Transverse colon (tissue), 4 donors: ENCODE measurements around the gene ZFHX2.

Source experiments
- POLR2A ChIP-seq: fragments of 450-650 bp; IDR thresholded peaks from one replicate; pipeline ENCODE4 v1.6.1; 2016; ENCODE audit warnings: antibody characterized with exemption, mild to moderate bottlenecking, moderate library complexity
- POLR2AphosphoS5 ChIP-seq, 3 donors: sonication (generic); formaldehyde crosslinking; IDR thresholded peaks; one replicate each; pipeline ENCODE4 v1.6.1; 2016; ENCODE audit warnings: antibody characterized with exemption in 3 of 3
- TF ChIP-seq, protein P1 (sequence below), 5 experiments: fragments of 200-600 bp in 3 of 5; fragments of 450-650 bp in 2 of 5; sonication (generic) in 3 of 5; IDR thresholded peaks; 1 replicate in 2 of 5; 2 replicates in 3 of 5; pipeline ENCODE4 v1.5.1; 2016 to 2017; ENCODE audit warnings: antibody characterized with exemption in 5 of 5, inconsistent platforms in 3 of 5, mild to moderate bottlenecking in 2 of 5, moderate library complexity in 1 of 5

- TF ChIP-seq, protein P1, sequence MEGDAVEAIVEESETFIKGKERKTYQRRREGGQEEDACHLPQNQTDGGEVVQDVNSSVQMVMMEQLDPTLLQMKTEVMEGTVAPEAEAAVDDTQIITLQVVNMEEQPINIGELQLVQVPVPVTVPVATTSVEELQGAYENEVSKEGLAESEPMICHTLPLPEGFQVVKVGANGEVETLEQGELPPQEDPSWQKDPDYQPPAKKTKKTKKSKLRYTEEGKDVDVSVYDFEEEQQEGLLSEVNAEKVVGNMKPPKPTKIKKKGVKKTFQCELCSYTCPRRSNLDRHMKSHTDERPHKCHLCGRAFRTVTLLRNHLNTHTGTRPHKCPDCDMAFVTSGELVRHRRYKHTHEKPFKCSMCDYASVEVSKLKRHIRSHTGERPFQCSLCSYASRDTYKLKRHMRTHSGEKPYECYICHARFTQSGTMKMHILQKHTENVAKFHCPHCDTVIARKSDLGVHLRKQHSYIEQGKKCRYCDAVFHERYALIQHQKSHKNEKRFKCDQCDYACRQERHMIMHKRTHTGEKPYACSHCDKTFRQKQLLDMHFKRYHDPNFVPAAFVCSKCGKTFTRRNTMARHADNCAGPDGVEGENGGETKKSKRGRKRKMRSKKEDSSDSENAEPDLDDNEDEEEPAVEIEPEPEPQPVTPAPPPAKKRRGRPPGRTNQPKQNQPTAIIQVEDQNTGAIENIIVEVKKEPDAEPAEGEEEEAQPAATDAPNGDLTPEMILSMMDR (IDR thresholded peaks at IDR 0.05), result no peak
- no peak for TF ChIP-seq POLR2A
- no peak for TF ChIP-seq POLR2AphosphoS5 (IDR thresholded peaks at IDR 0.05)
These were observed 21.3 kb upstream of the ZFHX2 start for GRCh38 chr14:23572836-23573235.
